HG02981 (cell line): ENCODE measurements around the gene CCR5AS.
"Not testable (repeated sequence)": the region's sequence is repeated elsewhere in the genome, so short reads cannot be mapped to it uniquely, and the experiment has no call there.

Source experiments
- ATAC-seq: cut with Tn5 transposase; IDR thresholded peaks from one replicate; pipeline ENCODE4 v1.9.1; 2021; ENCODE audit warnings: mild to moderate bottlenecking, moderate library complexity; ENCODE audit not compliant: unreplicated experiment

Gene CCR5AS

GRCh38 chr3:46406443-46406787 is 451 bp downstream of the CCR5AS start:
- no peak for ATAC-seq

GRCh38 chr3:46405301-46406019 is 1.4 kb downstream of the CCR5AS start:
- no peak for ATAC-seq

- not testable (repeated sequence) for ATAC-seq
Measured at GRCh38 chr3:46402902-46403301, 4.0 kb downstream of the CCR5AS start.

- no peak for ATAC-seq
Measured at GRCh38 chr3:46401579-46401978, 5.3 kb downstream of the CCR5AS start.

GRCh38 chr3:46400846-46401245 is 6.0 kb downstream of the CCR5AS start:
- ATAC-seq = no peak

DNA sequence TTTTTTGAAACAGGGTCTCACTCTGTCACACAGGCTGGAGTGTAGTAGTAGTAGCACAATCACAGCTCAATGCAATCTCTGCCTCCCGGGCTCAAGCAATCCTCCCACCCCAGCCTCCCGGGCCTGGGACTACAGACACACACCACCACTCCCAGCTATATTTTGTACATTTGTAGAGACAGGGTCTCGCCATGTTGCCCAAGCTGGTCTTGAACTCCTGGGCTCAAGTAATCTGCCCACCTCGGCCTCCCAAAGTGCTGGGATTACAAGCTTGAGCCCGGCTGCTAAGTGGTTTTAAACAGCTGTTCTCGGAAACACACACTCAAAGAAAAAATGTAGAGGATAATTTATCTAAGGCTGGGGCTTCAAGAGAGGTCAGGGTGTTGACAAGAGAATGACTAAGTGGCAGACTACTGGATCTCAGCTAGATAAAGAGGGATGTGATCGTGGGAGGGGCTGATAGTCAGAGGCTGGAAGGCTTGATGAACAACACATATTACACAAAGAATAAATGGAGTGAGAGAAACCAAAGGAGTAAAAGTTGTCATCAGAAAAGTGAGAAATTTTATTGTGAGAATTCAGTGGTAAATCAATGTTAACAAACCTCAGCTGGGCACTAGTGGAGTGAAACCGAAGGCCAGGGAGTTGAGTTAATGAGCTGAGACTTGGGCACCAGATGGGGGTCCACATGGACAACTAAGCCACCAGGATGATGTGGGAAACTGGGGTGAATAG is 6.7 kb downstream of the CCR5AS start:
- no peak for ATAC-seq

GRCh38 chr3:46399557-46399956 is 7.3 kb downstream of the CCR5AS start:
- ATAC-seq = no peak

DNA sequence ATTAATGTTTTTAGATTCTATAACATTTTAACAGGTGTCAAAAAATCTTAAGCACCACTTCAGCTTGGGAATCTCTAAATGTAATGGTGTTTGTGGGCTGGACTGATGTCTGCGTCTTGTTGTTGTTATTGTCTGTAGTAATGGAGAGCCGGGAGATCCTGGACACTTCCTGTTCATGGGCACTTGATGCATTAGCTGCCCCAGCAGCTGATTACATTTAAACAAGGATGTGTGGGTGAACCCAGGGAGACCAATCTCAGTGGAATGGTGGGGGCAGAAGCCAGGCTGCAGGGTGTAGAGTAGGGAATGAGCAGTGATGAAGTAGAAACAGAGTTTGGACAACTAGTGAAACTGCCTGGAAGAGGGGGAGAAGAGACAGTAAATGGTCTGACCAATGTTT is 7.8 kb downstream of the CCR5AS start:
- ATAC-seq = no peak

- no peak for ATAC-seq
Measured at GRCh38 chr3:46398186-46398955, 8.5 kb downstream of the CCR5AS start.

- ATAC-seq = no peak
Measured at GRCh38 chr3:46397111-46397510, 9.8 kb downstream of the CCR5AS start.

GRCh38 chr3:46395766-46396530 is 10.9 kb downstream of the CCR5AS start:
- ATAC-seq = no peak

DNA sequence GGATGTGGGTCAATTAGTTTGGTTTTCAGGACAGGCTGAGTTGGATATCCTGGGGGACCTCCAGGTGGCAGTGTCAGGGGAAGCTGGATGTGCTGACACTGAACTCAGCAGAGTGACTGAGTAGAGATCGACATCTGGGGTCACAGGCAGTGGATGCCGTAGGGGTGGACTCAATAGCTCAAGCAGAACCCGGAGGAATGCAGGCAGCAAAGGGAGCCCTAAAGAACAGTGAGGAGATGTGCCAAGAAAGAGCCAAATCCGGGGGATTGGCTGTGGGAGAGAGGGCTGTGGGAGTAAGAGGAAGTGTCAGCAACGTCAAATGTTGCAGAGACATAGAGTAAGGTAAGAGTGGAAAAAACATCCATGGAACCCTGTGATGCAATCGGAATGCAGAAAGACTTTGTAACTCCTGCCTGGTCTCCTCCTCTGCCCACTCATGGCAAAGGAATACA is 11.6 kb downstream of the CCR5AS start:
- ATAC-seq = no peak

DNA sequence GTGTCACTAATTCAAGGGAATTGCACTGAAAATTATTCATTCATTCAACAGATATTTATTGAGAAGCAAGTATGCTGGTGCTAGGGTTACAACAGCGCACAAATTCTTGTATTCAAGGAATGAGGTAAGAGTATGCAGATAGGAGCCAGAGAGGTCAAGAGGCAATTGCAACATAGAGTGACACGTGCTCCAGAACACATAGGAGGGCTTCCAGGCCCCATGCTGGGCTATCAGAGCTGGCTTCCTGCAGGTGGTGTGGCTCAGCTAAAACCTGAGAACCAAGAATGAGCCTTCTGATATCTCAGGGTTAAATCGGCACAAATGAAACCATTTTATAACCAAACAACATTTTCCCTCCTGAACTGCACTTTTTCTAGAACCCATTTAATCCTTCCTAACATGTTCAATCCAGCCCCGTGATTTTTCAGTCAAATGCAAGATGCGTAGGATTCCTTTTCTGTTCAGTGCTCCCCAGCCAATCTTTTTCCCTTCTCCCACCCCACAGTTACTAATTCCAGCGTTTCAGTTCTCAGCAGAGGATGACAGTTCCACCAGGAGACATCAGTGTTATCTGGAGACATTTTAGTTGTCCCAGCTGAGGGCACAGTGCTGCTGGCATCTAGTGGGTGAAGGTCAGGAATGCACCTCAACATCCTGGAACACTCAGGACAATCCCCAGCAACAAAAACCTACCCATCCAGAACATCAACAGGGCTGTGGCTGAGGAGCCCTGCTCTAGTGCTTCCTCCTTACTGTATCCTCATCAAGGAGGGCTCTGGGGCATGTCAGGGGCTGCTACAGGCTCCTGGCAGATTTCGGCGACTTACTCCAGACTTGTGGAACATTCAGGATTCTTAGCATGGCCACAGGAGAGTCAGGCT is 13.1 kb downstream of the CCR5AS start:
- no peak for ATAC-seq

DNA sequence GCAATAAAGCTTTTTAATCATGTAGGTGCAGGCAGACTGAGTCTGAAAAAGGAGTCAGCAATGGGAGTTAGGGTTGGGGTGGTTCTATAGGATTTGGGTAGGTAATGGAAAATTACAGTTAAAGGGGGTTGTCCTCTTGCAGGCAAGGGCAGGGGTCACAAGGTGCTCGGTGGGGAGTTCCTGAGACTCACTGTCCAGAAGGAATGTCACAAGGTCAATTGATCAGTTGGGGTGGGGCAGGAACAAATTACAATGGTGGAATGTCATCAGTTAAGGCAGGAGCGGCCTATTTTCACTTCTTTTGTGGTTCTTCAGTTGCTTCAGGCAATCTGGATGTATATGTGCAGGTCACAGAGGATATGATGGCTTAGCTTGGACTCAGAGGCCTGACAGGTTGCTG is 13.9 kb downstream of the CCR5AS start:
- ATAC-seq = no peak

DNA sequence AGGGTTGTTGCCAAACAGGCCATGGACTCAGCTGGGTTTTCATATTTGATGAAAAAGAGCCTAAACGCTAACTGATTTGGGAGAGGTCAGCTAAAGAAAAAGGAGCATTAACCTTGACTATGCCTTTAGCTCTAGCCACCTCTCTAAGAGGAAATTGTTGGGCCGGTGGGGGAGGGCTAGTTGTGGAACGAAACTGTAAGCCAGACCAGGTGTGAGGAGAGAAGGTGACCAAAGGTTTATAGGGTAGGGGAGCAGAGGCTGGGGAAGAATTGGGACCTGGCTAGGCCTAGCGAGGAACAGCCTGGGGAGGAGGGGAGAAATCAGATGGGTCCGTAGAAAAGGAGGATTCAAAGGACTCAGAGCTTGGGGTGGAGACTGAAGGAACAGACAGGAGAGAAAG is 15.3 kb downstream of the CCR5AS start:
- not testable (repeated sequence) for ATAC-seq

DNA sequence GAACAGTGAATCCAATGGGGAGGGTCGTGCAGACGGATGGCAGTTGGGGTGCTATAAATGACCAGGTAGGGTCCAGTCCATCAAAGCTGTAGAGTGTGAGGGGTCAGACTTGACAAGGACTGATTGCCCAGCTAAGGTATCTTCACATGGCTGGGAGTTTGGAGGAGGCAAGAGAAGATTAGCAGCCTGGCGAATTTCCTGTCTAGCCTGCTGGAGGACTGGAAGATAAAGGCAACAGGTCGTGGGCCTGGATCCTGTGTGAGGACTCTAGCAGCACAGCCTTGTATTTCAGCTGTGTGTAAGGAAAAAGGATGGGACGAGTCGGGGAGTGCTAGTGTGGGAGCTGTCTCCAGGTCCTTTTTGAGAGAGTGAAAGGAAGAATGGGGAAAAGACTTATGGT is 17.6 kb downstream of the CCR5AS start:
- ATAC-seq = no peak

DNA sequence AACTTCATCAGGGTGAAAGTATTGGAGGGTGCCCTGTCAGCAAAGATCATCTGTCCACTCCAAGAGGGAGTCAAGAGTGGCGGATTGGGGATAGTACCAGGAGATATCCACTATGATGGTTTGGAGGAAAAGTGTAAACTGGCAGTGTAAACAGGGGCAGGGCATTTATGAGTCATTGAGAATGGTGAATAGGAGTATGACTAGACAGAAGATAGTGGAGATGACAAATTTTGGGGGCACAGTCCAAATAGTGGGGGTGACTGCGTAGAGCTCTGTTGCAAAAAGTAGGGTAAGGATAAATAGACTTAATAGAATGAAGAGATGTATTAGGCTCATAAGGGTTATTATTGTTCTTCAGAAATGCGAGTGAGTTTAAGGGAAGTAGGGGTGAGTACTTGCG is 18.0 kb downstream of the CCR5AS start:
- ATAC-seq = not testable (repeated sequence)

GRCh38 chr3:46386205-46386604 is 20.7 kb downstream of the CCR5AS start:
- ATAC-seq = no peak

GRCh38 chr3:46383951-46384330 is 22.9 kb downstream of the CCR5AS start:
- ATAC-seq = no peak
